Neutrophil (primary cell): Measurements from ENCODE around the gene CPNE9.

Experiments used
- H3K27ac ChIP-seq: fragments of 200-600 bp; sonication (generic); 2 replicates; pipeline ENCODE4 v1.5.1; 2016; ENCODE audit warnings: mild to moderate bottlenecking, moderate library complexity
- H3K27me3 ChIP-seq: fragments of 200-600 bp; sonication (generic); 2 replicates; pipeline ENCODE4 v1.6.0; 2016; ENCODE audit warnings: mild to moderate bottlenecking
- H3K36me3 ChIP-seq: fragments of 200-600 bp; sonication (generic); 2 replicates; pipeline ENCODE4 v1.5.1; 2017
- H3K4me1 ChIP-seq, 2 experiments: fragments of 200-600 bp in 1 of 2; sonication (generic) in 1 of 2; 1 replicate in 1 of 2; 2 replicates in 1 of 2; pipeline versions ENCODE4 v1.5.1 to v1.6.1; 2013 to 2016; ENCODE audit warnings: low read depth in 1 of 2, low read length in 1 of 2, mild to moderate bottlenecking in 1 of 2, moderate library complexity in 1 of 2; ENCODE audit not compliant: control insufficient read depth in 1 of 2, insufficient read depth in 1 of 2
- H3K4me3 ChIP-seq, 2 experiments: fragments of 200-600 bp in 1 of 2; sonication (generic) in 1 of 2; 1 replicate in 1 of 2; 2 replicates in 1 of 2; pipeline ENCODE4 v1.5.1; 2013 to 2016; ENCODE audit warnings: low read depth in 1 of 2, low read length in 1 of 2, mild to moderate bottlenecking in 1 of 2, moderate library complexity in 1 of 2
- H3K9me3 ChIP-seq: fragments of 200-600 bp; sonication (generic); 2 replicates; pipeline ENCODE4 v1.5.1; 2016
- CTCF ChIP-seq: fragments of 200-600 bp; sonication (generic); IDR thresholded peaks from 2 replicates; pipeline ENCODE4 v1.5.1; 2016; ENCODE audit warnings: antibody characterized with exemption

The CPNE9 gene

GRCh38 chr3:9698293-9698692, 5.3 kb upstream of the CPNE9 start:
- TF ChIP-seq CTCF, result no peak
- Histone ChIP-seq H3K27me3 (peaks cover 7% of the 10 kb centered on the region), H3K27ac (no peak overlapping the region), H3K9me3 (no peaks in the 10 kb centered on the region), H3K36me3 (peaks cover 100% of the 10 kb centered on the region), H3K4me1 (no peaks in the 10 kb centered on the region), H3K4me3 (no peak overlapping the region)

- H3K9me3 ChIP-seq, result no peaks in the 10 kb centered on the region
- peaks cover 0 to 16% of the 10 kb centered on the region in 2 experiments for H3K4me1 ChIP-seq
- no peak overlapping the region for H3K4me3 ChIP-seq
- no peak overlapping the region for H3K27ac ChIP-seq
- peaks cover 80% of the 10 kb centered on the region for H3K36me3 ChIP-seq
- TF ChIP-seq CTCF, result no peak
- H3K27me3 ChIP-seq, result peaks cover 30% of the 10 kb centered on the region
These were observed 3.1 kb upstream of the CPNE9 start for GRCh38 chr3:9700536-9700935.

GRCh38 chr3:9701006-9701405, 2.6 kb upstream of the CPNE9 start:
- Histone ChIP-seq H3K27me3 (peaks cover 34% of the 10 kb centered on the region), H3K4me1 (peaks cover 0 to 16% of the 10 kb centered on the region in 2 experiments), H3K36me3 (peaks cover 75% of the 10 kb centered on the region), H3K4me3 (no peak overlapping the region), H3K27ac (no peak overlapping the region), H3K9me3 (no peaks in the 10 kb centered on the region)
- no peak for TF ChIP-seq CTCF

- H3K36me3 ChIP-seq, result peaks cover 68% of the 10 kb centered on the region
These were observed 1.9 kb upstream of the CPNE9 start for GRCh38 chr3:9701711-9702110.

GRCh38 chr3:9703240-9703639, 393 bp upstream of the CPNE9 start:
- H3K36me3 ChIP-seq, result peaks cover 53% of the 10 kb centered on the region
- no peaks in the 10 kb centered on the region for H3K9me3 ChIP-seq
- no peak overlapping the region for H3K4me3 ChIP-seq
- TF ChIP-seq CTCF, result no peak
- H3K4me1 ChIP-seq, result peaks cover 0 to 16% of the 10 kb centered on the region in 2 experiments
- H3K27me3 ChIP-seq, result peaks cover 44% of the 10 kb centered on the region
- H3K27ac ChIP-seq, result no peak overlapping the region

More at GRCh38 chr3:9701711-9702110, 1.9 kb upstream of the CPNE9 start:
- no peak overlapping the region for H3K4me3 ChIP-seq
- H3K9me3 ChIP-seq, result no peaks in the 10 kb centered on the region
- H3K27me3 ChIP-seq, result peaks cover 41% of the 10 kb centered on the region
- peaks cover 0 to 16% of the 10 kb centered on the region in 2 experiments for H3K4me1 ChIP-seq
- TF ChIP-seq CTCF, result no peak
- H3K27ac ChIP-seq, result no peak overlapping the region
